CD4-positive, alpha-beta T cell treated with Interferon alpha-2 for 1 hour (primary cell): ENCODE data around the gene CECR2.
"Not testable (repeated sequence)": the region's sequence is repeated elsewhere in the genome, so short reads cannot be mapped to it uniquely, and the experiment has no call there.

Experiments
- DNase-seq, 2 donors: peaks; one replicate each; pipeline ENCODE4 v3.0.0-alpha.2; 2020 to 2022

The CECR2 gene

GRCh38 chr22:17523925-17524324 lies 154.7 kb downstream of the CECR2 start:
- DNase-seq = no peak

- no peak for DNase-seq
Measured at GRCh38 chr22:17536269-17536668, 167.0 kb downstream of the CECR2 start.

- DNase-seq = no peak
Measured at GRCh38 chr22:17537155-17537554, 167.9 kb downstream of the CECR2 start.

GRCh38 chr22:17540481-17540880 lies 171.2 kb downstream of the CECR2 start:
- DNase-seq = no peak

- no peak for DNase-seq
Measured at GRCh38 chr22:17541476-17541875, 172.2 kb downstream of the CECR2 start.

- DNase-seq = no peak
Measured at GRCh38 chr22:17542452-17542851, 173.2 kb downstream of the CECR2 start.

GRCh38 chr22:17548010-17548755 lies 178.9 kb downstream of the CECR2 start:
- no peak for DNase-seq

GRCh38 chr22:17548756-17549035 lies 179.4 kb downstream of the CECR2 start:
- no peak for DNase-seq

GRCh38 chr22:17549183-17549582 lies 179.9 kb downstream of the CECR2 start:
- DNase-seq = no peak

- DNase-seq = no peak
Measured at GRCh38 chr22:17549655-17550054, 180.4 kb downstream of the CECR2 start.

- DNase-seq = no peak
Measured at GRCh38 chr22:17552737-17553136, 183.5 kb downstream of the CECR2 start.

- no peak for DNase-seq
Measured at GRCh38 chr22:17554814-17555213, 185.6 kb downstream of the CECR2 start.

- no peak for DNase-seq
Measured at GRCh38 chr22:17559188-17559587, 189.9 kb downstream of the CECR2 start.

GRCh38 chr22:17562906-17563870 lies 193.9 kb downstream of the CECR2 start, which contains the start of gene SLC25A18:
Gene SLC25A18 (plus strand): TSS chr22:17563498. CDS start chr22:17579945, 16,447 bp downstream.
- DNase-seq = no peak

- no peak for DNase-seq
Measured at GRCh38 chr22:17563936-17564391, 194.7 kb downstream of the CECR2 start.

GRCh38 chr22:17566016-17566687 lies 196.9 kb downstream of the CECR2 start:
- not testable (repeated sequence) for DNase-seq

- DNase-seq = no peak
Measured at GRCh38 chr22:17566776-17567175, 197.5 kb downstream of the CECR2 start.

GRCh38 chr22:17569971-17570511 lies 200.8 kb downstream of the CECR2 start:
- no peak for DNase-seq

- DNase-seq = no peak
Measured at GRCh38 chr22:17570851-17571631, 201.8 kb downstream of the CECR2 start.

GRCh38 chr22:17575151-17575550 lies 205.9 kb downstream of the CECR2 start:
- no peak for DNase-seq

GRCh38 chr22:17575681-17576080 lies 206.4 kb downstream of the CECR2 start:
- DNase-seq = no peak

- no peak for DNase-seq
Measured at GRCh38 chr22:17576470-17576869, 207.2 kb downstream of the CECR2 start.
